HCT116 (cell line): Measurements from ENCODE around the gene ACKR3.

ENCODE experiments used
- CBX3 ChIP-seq: IDR thresholded peaks from 2 replicates; pipeline ENCODE4 v1.6.1; 2012; ENCODE audit warnings: low read depth
- EZH2 ChIP-seq: fragments of 200-600 bp; sonication (generic); IDR thresholded peaks from 2 replicates; pipeline ENCODE4 v1.6.1; 2017; ENCODE audit warnings: antibody characterized with exemption, mixed run types
- EZH2phosphoT487 ChIP-seq: fragments of 200-600 bp; IDR thresholded peaks from 2 replicates; pipeline ENCODE4 v1.6.1; 2018; ENCODE audit warnings: antibody characterized with exemption, borderline replicate concordance
- JUND ChIP-seq: IDR thresholded peaks from 2 replicates; pipeline ENCODE4 v1.6.1; 2012
- POLR2A ChIP-seq: IDR thresholded peaks from 2 replicates; pipeline ENCODE4 v1.7.0; 2011; ENCODE audit warnings: borderline replicate concordance; ENCODE audit not compliant: insufficient read depth, insufficient read length; ENCODE audit errors: extremely low read depth
- RAD21 ChIP-seq: IDR thresholded peaks from 2 replicates; pipeline ENCODE4 v1.6.1; 2012; ENCODE audit warnings: low read depth, mild to moderate bottlenecking
- SP1 ChIP-seq: IDR thresholded peaks from 2 replicates; pipeline ENCODE4 v1.6.1; 2012; ENCODE audit warnings: low read depth
- SRF ChIP-seq: IDR thresholded peaks from 2 replicates; pipeline ENCODE4 v1.6.1; 2012; ENCODE audit warnings: low read depth
- TF ChIP-seq, protein P1 (sequence below), 3 experiments: fragments of 200-600 bp in 1 of 3; sonication (generic) in 1 of 3; IDR thresholded peaks in 2 of 3; conservative IDR thresholded peaks in 1 of 3; 2 replicates each; pipeline ENCODE4 v1.5.1; 2012 to 2017; ENCODE audit warnings: low read depth in 2 of 3, low read length in 2 of 3, antibody characterized with exemption in 1 of 3, borderline replicate concordance in 1 of 3, control low read depth in 1 of 3, mild to moderate bottlenecking in 1 of 3, mixed read lengths in 1 of 3, mixed run types in 1 of 3, moderate library complexity in 1 of 3; ENCODE audit not compliant: insufficient read depth in 1 of 3
- TF ChIP-seq, protein P2 (sequence below): IDR thresholded peaks from 2 replicates; pipeline ENCODE4 v1.6.1; 2012
- TF ChIP-seq, protein P3 (sequence below): IDR thresholded peaks from 2 replicates; pipeline ENCODE4 v1.6.1; 2012; ENCODE audit warnings: low read depth

DNA sequence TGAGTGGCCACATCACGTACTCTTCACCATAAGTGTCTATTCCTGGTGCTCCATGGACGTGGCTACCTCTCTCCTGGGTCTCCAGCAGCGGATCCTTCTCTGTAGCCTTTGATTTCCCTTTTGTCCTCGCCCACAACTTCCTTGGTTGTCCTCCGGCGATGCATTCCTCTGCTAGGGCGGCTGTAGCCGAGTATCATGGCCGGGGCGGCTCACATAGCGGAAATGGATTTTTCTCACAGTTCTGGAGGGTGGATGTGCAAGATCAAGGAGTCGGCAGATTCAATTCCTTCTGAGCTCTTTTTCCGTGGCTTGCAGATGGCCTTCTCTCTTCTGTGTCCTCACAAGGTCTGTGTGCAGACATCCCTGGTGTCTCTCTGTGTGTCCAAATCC, 35.7 kb downstream of the ACKR3 start:
- TF ChIP-seq SRF (no peak), SP1 (no peak), CBX3 (no peak), RAD21 (no peak), POLR2A (no peak), EZH2 (no peak), JUND (no peak), EZH2phosphoT487 (no peak)
- TF ChIP-seq, protein P1, sequence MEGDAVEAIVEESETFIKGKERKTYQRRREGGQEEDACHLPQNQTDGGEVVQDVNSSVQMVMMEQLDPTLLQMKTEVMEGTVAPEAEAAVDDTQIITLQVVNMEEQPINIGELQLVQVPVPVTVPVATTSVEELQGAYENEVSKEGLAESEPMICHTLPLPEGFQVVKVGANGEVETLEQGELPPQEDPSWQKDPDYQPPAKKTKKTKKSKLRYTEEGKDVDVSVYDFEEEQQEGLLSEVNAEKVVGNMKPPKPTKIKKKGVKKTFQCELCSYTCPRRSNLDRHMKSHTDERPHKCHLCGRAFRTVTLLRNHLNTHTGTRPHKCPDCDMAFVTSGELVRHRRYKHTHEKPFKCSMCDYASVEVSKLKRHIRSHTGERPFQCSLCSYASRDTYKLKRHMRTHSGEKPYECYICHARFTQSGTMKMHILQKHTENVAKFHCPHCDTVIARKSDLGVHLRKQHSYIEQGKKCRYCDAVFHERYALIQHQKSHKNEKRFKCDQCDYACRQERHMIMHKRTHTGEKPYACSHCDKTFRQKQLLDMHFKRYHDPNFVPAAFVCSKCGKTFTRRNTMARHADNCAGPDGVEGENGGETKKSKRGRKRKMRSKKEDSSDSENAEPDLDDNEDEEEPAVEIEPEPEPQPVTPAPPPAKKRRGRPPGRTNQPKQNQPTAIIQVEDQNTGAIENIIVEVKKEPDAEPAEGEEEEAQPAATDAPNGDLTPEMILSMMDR (IDR thresholded peaks at IDR 0.05 in 2 of 3, conservative IDR thresholded peaks at IDR 0.05 in 1 of 3; ENCODE audit: borderline replicate concordance in 1 of 3, insufficient read depth in 1 of 3, low read depth in 2 of 3, low read length in 2 of 3) = no peak
- TF ChIP-seq, protein P2, sequence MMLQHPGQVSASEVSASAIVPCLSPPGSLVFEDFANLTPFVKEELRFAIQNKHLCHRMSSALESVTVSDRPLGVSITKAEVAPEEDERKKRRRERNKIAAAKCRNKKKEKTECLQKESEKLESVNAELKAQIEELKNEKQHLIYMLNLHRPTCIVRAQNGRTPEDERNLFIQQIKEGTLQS = no peak
- TF ChIP-seq, protein P3, sequence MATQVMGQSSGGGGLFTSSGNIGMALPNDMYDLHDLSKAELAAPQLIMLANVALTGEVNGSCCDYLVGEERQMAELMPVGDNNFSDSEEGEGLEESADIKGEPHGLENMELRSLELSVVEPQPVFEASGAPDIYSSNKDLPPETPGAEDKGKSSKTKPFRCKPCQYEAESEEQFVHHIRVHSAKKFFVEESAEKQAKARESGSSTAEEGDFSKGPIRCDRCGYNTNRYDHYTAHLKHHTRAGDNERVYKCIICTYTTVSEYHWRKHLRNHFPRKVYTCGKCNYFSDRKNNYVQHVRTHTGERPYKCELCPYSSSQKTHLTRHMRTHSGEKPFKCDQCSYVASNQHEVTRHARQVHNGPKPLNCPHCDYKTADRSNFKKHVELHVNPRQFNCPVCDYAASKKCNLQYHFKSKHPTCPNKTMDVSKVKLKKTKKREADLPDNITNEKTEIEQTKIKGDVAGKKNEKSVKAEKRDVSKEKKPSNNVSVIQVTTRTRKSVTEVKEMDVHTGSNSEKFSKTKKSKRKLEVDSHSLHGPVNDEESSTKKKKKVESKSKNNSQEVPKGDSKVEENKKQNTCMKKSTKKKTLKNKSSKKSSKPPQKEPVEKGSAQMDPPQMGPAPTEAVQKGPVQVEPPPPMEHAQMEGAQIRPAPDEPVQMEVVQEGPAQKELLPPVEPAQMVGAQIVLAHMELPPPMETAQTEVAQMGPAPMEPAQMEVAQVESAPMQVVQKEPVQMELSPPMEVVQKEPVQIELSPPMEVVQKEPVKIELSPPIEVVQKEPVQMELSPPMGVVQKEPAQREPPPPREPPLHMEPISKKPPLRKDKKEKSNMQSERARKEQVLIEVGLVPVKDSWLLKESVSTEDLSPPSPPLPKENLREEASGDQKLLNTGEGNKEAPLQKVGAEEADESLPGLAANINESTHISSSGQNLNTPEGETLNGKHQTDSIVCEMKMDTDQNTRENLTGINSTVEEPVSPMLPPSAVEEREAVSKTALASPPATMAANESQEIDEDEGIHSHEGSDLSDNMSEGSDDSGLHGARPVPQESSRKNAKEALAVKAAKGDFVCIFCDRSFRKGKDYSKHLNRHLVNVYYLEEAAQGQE = no peak
